Measurements from ENCODE around the gene SLC22A17. TPM values are rescaled to one million over a fixed set of nuclear protein-coding genes. Genes with fewer than 3 reads are reported as not detected.

Gene SLC22A17
- total and polyA plus RNA-seq, 4 donors = 5.4 to 27.3 (median 9.7) TPM

DNA sequence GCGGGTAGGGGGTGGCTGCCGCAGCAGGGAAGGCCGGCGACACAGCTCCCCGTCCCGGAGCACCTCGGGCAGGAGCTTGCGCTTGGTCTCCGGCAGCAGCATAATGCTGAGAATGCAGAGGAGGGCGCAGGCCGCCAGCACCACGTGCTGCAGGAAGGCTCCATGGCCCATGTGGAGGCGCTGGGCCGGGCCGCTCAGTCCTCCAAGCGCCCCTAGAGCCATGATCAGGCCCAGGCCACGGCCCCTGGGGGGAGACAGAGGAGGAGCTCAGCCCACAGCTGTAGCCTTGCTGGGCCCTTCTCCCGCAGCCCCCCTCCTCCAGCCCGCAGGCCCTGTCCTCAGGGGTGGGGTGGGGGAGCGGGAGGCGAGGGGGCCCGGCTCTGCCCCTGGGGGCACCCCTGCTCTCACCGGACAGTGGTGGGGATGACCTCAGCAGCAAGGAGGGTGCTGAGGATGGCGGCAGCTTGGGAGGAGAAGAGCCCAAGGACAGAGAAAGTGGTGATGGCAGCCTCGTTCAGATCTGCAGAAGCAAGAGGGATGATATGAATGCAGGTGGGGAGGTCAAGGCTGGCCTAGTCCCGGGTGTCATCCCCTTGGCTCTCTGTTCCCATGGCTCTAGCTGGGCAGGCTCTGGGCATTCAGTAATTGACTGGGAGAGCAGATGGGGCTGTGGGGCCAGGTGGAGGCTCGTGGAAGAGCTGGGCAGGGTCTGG, 5.8 kb downstream of the SLC22A17 start:
- TF ChIP-seq, protein P1, sequence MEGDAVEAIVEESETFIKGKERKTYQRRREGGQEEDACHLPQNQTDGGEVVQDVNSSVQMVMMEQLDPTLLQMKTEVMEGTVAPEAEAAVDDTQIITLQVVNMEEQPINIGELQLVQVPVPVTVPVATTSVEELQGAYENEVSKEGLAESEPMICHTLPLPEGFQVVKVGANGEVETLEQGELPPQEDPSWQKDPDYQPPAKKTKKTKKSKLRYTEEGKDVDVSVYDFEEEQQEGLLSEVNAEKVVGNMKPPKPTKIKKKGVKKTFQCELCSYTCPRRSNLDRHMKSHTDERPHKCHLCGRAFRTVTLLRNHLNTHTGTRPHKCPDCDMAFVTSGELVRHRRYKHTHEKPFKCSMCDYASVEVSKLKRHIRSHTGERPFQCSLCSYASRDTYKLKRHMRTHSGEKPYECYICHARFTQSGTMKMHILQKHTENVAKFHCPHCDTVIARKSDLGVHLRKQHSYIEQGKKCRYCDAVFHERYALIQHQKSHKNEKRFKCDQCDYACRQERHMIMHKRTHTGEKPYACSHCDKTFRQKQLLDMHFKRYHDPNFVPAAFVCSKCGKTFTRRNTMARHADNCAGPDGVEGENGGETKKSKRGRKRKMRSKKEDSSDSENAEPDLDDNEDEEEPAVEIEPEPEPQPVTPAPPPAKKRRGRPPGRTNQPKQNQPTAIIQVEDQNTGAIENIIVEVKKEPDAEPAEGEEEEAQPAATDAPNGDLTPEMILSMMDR (IDR thresholded peaks at IDR 0.05; ENCODE audit: control extremely low read depth, extremely low read depth) = no peak
- Histone ChIP-seq H3K9ac (ENCODE audit: insufficient read depth in 1 of 2, low read length in 2 of 2) (no peak overlapping the region), H3K27me3 (ENCODE audit: control insufficient read depth in 3 of 3, insufficient read depth in 3 of 3, low read length in 2 of 3) (no peaks in the 10 kb centered on the region), H3K27ac (ENCODE audit: low read depth in 1 of 2, low read length in 1 of 2) (no peak overlapping the region), H3K4me1 (ENCODE audit: control insufficient read depth in 5 of 5, insufficient read depth in 5 of 5, low read length in 5 of 5) (peaks cover 0 to 5% (median 3%) of the 10 kb centered on the region in 5 donors), H3K36me3 (ENCODE audit: control insufficient read depth in 4 of 4, insufficient read depth in 4 of 4, low read length in 4 of 4) (peaks cover 0 to 4% (median under 1%) of the 10 kb centered on the region in 4 donors), H3K4me3 (no peak overlapping the region), H3K9me3 (ENCODE audit: control insufficient read depth in 4 of 4, insufficient read depth in 3 of 4, low read length in 3 of 4) (no peaks in the 10 kb centered on the region)
- WGBS, 2 donors = 89 to 93% methylated on average over 25 to 27 of the region's 27 CpGs
- ATAC-seq (ENCODE audit: insufficient read depth, low FRiP score) = no peak
- no peak for DNase-seq

DNA sequence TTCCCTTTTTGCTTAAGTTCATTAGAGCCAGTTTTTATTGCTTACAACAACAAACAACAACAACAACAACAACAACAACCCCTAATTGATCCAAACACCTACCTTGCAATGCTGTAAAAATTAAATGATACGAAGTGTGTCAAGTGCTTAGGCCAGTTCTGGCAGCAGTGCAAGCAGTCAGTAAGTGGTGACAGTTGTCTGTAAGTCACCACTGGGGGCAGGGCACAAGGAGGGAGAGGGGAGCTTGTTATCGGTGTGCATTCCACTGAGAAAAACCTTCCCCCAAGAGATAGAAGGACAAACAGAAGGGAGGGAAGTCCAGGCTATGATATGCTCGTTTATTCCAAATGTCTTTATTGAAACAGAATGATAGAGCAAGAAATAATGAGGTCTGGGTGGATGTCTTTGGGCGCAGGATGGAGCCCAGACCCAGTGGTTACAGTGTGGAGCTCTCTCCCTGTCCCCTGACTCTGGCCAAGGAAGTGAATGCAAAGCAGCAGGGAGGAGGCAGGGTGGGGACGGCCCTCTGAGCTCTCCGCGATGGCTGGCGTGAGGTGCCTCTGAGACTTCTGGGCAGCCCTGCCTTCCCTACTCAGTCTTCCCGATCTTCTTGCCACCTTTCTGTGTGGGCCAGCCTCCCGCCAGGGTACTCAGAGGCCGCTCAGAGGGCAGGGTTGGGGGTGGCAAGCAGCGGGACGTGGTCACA, 6.5 kb downstream of the SLC22A17 start:
- no peak for ATAC-seq (ENCODE audit: insufficient read depth, low FRiP score)
- no peak for DNase-seq
- H3K4me1 ChIP-seq (ENCODE audit: control insufficient read depth in 5 of 5, insufficient read depth in 5 of 5, low read length in 5 of 5) = no peaks in the 10 kb centered on the region
- no peak overlapping the region for H3K27ac ChIP-seq (ENCODE audit: low read depth in 1 of 2, low read length in 1 of 2)
- TF ChIP-seq, protein P1 (IDR thresholded peaks at IDR 0.05; ENCODE audit: control extremely low read depth, extremely low read depth) = no peak
- H3K27me3 ChIP-seq (ENCODE audit: control insufficient read depth in 3 of 3, insufficient read depth in 3 of 3, low read length in 2 of 3) = no peaks in the 10 kb centered on the region
- no peak overlapping the region for H3K9ac ChIP-seq (ENCODE audit: insufficient read depth in 1 of 2, low read length in 2 of 2)
- peaks cover 0 to 2% (median under 1%) of the 10 kb centered on the region in 4 donors for H3K36me3 ChIP-seq (ENCODE audit: control insufficient read depth in 4 of 4, insufficient read depth in 4 of 4, low read length in 4 of 4)
- WGBS, 2 donors = 86 to 90% methylated on average over 13 of the region's 13 CpGs
- H3K4me3 ChIP-seq = no peak overlapping the region
- no peaks in the 10 kb centered on the region for H3K9me3 ChIP-seq (ENCODE audit: control insufficient read depth in 4 of 4, insufficient read depth in 3 of 4, low read length in 3 of 4)

DNA sequence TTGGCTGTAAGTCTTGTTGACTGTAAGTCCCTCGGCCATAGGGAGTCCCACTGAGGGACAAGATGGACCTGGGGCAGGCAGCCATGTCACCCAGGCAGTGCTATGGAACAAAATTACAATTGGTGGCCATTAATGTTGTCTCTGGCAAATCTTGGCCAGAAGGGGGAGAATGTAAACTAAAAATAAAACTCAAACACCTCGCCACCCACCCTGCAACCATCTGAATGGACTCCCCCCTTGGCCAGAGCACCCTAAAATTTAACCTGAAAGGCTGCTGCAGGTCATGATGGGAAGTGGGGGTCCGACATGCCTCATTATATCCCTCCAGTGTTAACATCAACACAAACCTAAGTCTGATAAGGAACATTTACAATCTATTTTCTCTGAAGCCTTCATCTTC, 8.2 kb downstream of the SLC22A17 start:
- DNase-seq (no peak), ATAC-seq (ENCODE audit: insufficient read depth, low FRiP score) (no peak)
- WGBS, 2 donors = 63 to 74% methylated on average over 3 of the region's 3 CpGs
- no peaks in the 10 kb centered on the region for H3K4me1 ChIP-seq (ENCODE audit: control insufficient read depth in 5 of 5, insufficient read depth in 5 of 5, low read length in 5 of 5)
- H3K27ac ChIP-seq (ENCODE audit: low read depth in 1 of 2, low read length in 1 of 2) = no peak overlapping the region
- no peaks in the 10 kb centered on the region for H3K9me3 ChIP-seq (ENCODE audit: control insufficient read depth in 4 of 4, insufficient read depth in 3 of 4, low read length in 3 of 4)
- no peak overlapping the region for H3K9ac ChIP-seq (ENCODE audit: insufficient read depth in 1 of 2, low read length in 2 of 2)
- no peaks in the 10 kb centered on the region for H3K27me3 ChIP-seq (ENCODE audit: control insufficient read depth in 3 of 3, insufficient read depth in 3 of 3, low read length in 2 of 3)
- no peak overlapping the region for H3K4me3 ChIP-seq
- TF ChIP-seq, protein P1 (IDR thresholded peaks at IDR 0.05; ENCODE audit: control extremely low read depth, extremely low read depth) = no peak
- H3K36me3 ChIP-seq (ENCODE audit: control insufficient read depth in 4 of 4, insufficient read depth in 4 of 4, low read length in 4 of 4) = peaks cover 0 to 2% (median 0%) of the 10 kb centered on the region in 4 donors
